Astrocyte of the cerebellum (primary cell): ENCODE measurements around the gene NAA60.

Experiments
- DNase-seq: peaks from one replicate; pipeline ENCODE4 v3.0.0-alpha.2; 2011; ENCODE audit warnings: low read depth
- H3K4me3 ChIP-seq: 2 replicates; pipeline ENCODE4 v1.5.1; 2011; ENCODE audit warnings: mild to moderate bottlenecking, low read depth, low read length, moderate library complexity
- CTCF ChIP-seq: IDR thresholded peaks from 2 replicates; pipeline ENCODE4 v1.5.1; 2012; ENCODE audit warnings: low read length, low read depth, moderate library complexity, mild to moderate bottlenecking; ENCODE audit errors: missing control alignments
- in situ Hi-C: cut with HindIII; loops from 2 replicates; pipeline ENCODE4 v1.10.0; 2017; ENCODE audit warnings: low sequenced_read_pairs

Gene NAA60

DNA sequence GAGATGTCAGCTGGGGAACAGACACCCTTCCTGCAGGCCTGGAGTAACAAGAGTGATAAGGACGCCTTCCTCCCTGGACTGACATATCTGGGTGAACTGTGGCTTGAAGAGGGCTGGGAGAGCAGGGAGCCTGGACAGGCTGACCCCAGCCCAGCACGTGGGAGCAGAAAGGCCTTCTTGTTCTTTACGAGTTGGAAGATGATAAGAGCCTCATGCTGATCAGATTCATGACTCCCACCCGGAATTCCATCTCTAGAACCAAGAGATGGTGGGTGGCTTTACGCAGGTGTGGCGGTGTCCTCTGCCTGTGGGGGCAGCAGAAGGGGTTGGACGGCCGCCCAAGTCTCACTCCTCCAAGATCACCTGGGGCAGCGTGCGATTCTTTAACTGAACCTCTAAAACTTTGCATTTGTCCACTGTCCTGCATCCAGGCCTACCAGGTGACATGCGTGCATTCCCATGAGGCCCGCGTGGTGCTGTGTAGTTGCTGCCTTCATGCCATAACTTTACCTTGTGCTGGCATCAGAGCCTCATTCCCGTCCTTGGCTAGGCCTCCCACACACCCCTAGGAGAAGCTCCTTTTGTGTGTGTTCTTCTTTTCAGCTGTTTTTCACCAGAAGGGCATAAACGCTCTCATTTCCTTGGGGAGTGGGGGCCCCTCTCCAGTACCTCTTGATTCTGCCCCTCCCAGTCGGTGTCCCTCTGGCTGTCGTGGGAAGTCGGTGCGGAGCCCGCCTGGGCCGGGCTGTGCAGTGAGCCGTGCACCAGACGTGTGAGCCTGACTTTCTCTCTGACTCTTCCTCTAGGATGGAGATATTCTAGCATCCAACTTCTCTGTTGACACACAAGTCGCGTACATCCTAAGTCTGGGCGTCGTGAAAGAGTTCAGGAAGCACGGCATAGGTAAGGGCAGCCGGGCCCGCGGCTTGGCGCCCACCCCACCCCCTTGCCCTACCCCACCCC, 38.5 kb downstream of the NAA60 start:
- no peak for TF ChIP-seq CTCF
- H3K4me3 ChIP-seq: no peak overlapping the region
- in situ Hi-C loops: no loop called here
- no peak for DNase-seq

GRCh38 chr16:3482659-3483241, 39.3 kb downstream of the NAA60 start:
- DNase-seq: no peak
- TF ChIP-seq CTCF: no peak
- H3K4me3 ChIP-seq: no peak overlapping the region
- in situ Hi-C loops: no loop called here

GRCh38 chr16:3484318-3485096, 41.0 kb downstream of the NAA60 start:
- no peak for DNase-seq
- in situ Hi-C loops: no loop called here
- H3K4me3 ChIP-seq: no peak overlapping the region
- TF ChIP-seq CTCF: no peak

DNA sequence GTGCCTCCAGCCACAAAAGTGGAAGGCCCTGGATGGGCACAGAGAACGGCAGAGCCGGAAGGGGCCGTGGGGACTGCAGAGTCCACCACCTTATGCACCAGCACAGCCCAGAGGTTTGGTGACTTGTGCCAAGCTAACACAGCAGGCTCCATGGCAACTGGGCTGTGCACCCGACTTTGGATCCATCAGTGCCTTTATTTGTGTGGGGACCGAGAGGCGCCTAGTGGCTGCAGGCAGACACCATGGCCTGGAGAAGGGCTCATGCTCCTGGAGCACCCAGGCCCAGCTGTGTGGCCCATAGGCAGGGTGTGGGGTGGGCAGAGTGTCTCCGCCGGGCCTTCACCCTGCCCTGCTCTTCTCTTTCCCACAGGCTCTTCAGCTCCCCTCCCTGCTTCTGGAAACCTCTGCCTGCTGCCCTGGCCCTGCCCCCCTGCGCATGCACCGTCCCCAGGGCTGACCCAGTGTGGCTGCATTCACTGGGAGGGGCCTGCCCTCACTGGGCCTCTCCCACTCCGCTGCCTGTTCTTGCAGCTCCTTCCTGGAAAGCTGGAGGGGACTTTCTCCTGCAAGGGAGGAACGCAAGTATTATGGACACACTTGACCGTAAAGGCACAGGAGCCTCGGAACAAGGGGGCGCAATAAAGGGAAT, 41.7 kb downstream of the NAA60 start:
- TF ChIP-seq CTCF: no peak
- in situ Hi-C loops: no loop called here
- DNase-seq: no peak
- no peak overlapping the region for H3K4me3 ChIP-seq

GRCh38 chr16:3485821-3486505, 42.5 kb downstream of the NAA60 start:
- no peak overlapping the region for H3K4me3 ChIP-seq
- no peak for TF ChIP-seq CTCF
- in situ Hi-C loops: no loop called here
- no peak for DNase-seq
